ENCODE data around the gene RWDD2A. TPM values are rescaled to one million over a fixed set of nuclear protein-coding genes. Genes with fewer than 3 reads are reported as not detected.

RWDD2A gene
- total RNA-seq, 1 experiment from 2014 or later = 1.7 TPM

Other genes with a start within 250 kb of the RWDD2A start
- 5.0 and 5.9 TPM in 2 replicates for gene UBE3D, start 127.5 kb upstream of the RWDD2A start, total RNA-seq (2014; rRNA removed; shearing (Covaris generic); ENCODE audit: low replicate concordance)
- 5.2 and 32.3 TPM in 2 replicates for gene DOP1A, start 125.7 kb upstream of the RWDD2A start, total RNA-seq (2014; rRNA removed; shearing (Covaris generic); ENCODE audit: low replicate concordance)
- 52.7 and 109 TPM in 2 replicates for gene PGM3, start 92 bp upstream of the RWDD2A start, total RNA-seq (2014; rRNA removed; shearing (Covaris generic); ENCODE audit: low replicate concordance)
- gene ME1, start 237.7 kb downstream of the RWDD2A start, total RNA-seq (2014; rRNA removed; shearing (Covaris generic); ENCODE audit: low replicate concordance) = 10.4 and 16.3 TPM in 2 replicates

All from MG63 (cell line).